WTC11 (cell line): ENCODE measurements around the gene ADARB2. TPM values are rescaled to one million over a fixed set of nuclear protein-coding genes. Genes with fewer than 3 reads are reported as not detected.
A peak's percentile ranks its signal among the peaks of the same experiment; 100 is the strongest.

Source experiments
- ATAC-seq: fragments of 200-7000 bp; cut with Tn5 transposase; 2 replicates; pipeline ENCODE4 v1.10.0; 2021; ENCODE audit warnings: mild to moderate bottlenecking, moderate library complexity
- CTCF ChIA-PET: fragments of 300-600 bp; sonication (Branson Sonifier 250); formaldehyde crosslinking; loops from one replicate; lab custom pipeline; 2021; ENCODE audit warnings: antibody characterized with exemption; lab: Charles Lee
- POLR2A ChIA-PET: fragments of 350-600 bp; sonication (Branson Sonifier 250); formaldehyde crosslinking; loops from one replicate; lab custom pipeline; 2021; ENCODE audit warnings: antibody characterized with exemption; lab: Charles Lee
- DNase-seq: peaks from one replicate; pipeline ENCODE4 v3.0.0; 2021; ENCODE audit warnings: low spot score
- H3K27ac Mint-ChIP-seq: 2 replicates; pipeline ENCODE4 v1.8.0; 2021; ENCODE audit warnings: mixed read lengths
- H3K27me3 Mint-ChIP-seq: 2 replicates; pipeline ENCODE4 v1.8.0; 2021; ENCODE audit warnings: low read depth, mild to moderate bottlenecking, moderate library complexity, mixed read lengths
- H3K36me3 Mint-ChIP-seq: 2 replicates; pipeline ENCODE4 v1.8.0; 2021; ENCODE audit warnings: mixed read lengths
- H3K4me1 Mint-ChIP-seq: 2 replicates; pipeline ENCODE4 v1.8.0; 2022; ENCODE audit warnings: mixed read lengths
- H3K4me3 Mint-ChIP-seq: 2 replicates; pipeline ENCODE4 v1.8.0; 2021; ENCODE audit warnings: mild to moderate bottlenecking, moderate library complexity, mixed read lengths
- H3K9me3 Mint-ChIP-seq: 2 replicates; pipeline ENCODE4 v1.8.0; 2021; ENCODE audit warnings: mixed read lengths
- CBFB ChIP-seq: sonication (generic); formaldehyde crosslinking; IDR thresholded peaks from 2 replicates; pipeline ENCODE4 v1.8.1; 2022; ENCODE audit warnings: mild to moderate bottlenecking, low read depth, missing genetic modification reagents
- RORB ChIP-seq: fragments of 250-450 bp; sonication (Bioruptor Pico); IDR thresholded peaks from 2 replicates; pipeline ENCODE4 v1.9.0; 2021; ENCODE audit warnings: mild to moderate bottlenecking
- SP1 ChIP-seq: sonication (generic); formaldehyde crosslinking; conservative IDR thresholded peaks from 2 replicates; pipeline ENCODE4 v1.8.1; 2022; ENCODE audit warnings: missing genetic modification reagents
- TEAD1 ChIP-seq: sonication (generic); formaldehyde crosslinking; IDR thresholded peaks from 2 replicates; pipeline ENCODE4 v1.8.0; 2022; ENCODE audit warnings: mild to moderate bottlenecking, missing genetic modification reagents
- ZNF121 ChIP-seq: sonication (generic); formaldehyde crosslinking; IDR thresholded peaks from 2 replicates; pipeline ENCODE4 v1.8.0; 2023; ENCODE audit warnings: missing genetic modification reagents
- ZNF219 ChIP-seq: sonication (generic); formaldehyde crosslinking; IDR thresholded peaks from 2 replicates; pipeline ENCODE4 v1.8.0; 2023; ENCODE audit warnings: missing genetic modification reagents, mild to moderate bottlenecking, borderline replicate concordance
- ZNF263 ChIP-seq: sonication (generic); formaldehyde crosslinking; IDR thresholded peaks from 2 replicates; pipeline ENCODE4 v1.8.1; 2022; ENCODE audit warnings: low read depth, mild to moderate bottlenecking, moderate library complexity, missing genetic modification reagents
- ZNF423 ChIP-seq: fragments of 250-450 bp; sonication (Bioruptor Pico); IDR thresholded peaks from 2 replicates; pipeline ENCODE4 v2.1.2; 2022; ENCODE audit warnings: mild to moderate bottlenecking, moderate library complexity
- total RNA-seq: library from RNA; stranded (reverse); gene quantifications from 3 replicates; pipeline ENCODE4 v1.2.3, GENCODE V29; 2021
- TF ChIP-seq, protein P1 (sequence below): sonication (generic); formaldehyde crosslinking; IDR thresholded peaks from 2 replicates; pipeline ENCODE4 v1.8.0; 2022; ENCODE audit warnings: mild to moderate bottlenecking, missing genetic modification reagents
- TF ChIP-seq, protein P2 (sequence below): fragments of 250-450 bp; sonication (Bioruptor Pico); IDR thresholded peaks from 2 replicates; pipeline ENCODE4 v1.9.0; 2021; ENCODE audit warnings: mild to moderate bottlenecking
- TF ChIP-seq, protein P3 (sequence below): sonication (generic); formaldehyde crosslinking; IDR thresholded peaks from 2 replicates; pipeline ENCODE4 v1.8.0; 2023; ENCODE audit warnings: missing genetic modification reagents
- TF ChIP-seq, protein P4 (sequence below): fragments of 200-600 bp; IDR thresholded peaks from 2 replicates; pipeline ENCODE4 v1.8.0; 2022; ENCODE audit warnings: antibody characterized with exemption
- TF ChIP-seq, protein P5 (sequence below): sonication (generic); formaldehyde crosslinking; IDR thresholded peaks from 2 replicates; pipeline ENCODE4 v1.8.1; 2023; ENCODE audit warnings: mild to moderate bottlenecking, missing genetic modification reagents
- TF ChIP-seq, protein P6 (sequence below): sonication (generic); formaldehyde crosslinking; IDR thresholded peaks from 2 replicates; pipeline ENCODE4 v1.8.1; 2022; ENCODE audit warnings: low read depth, missing genetic modification reagents, borderline replicate concordance
- TF ChIP-seq, protein P7 (sequence below): sonication (generic); formaldehyde crosslinking; IDR thresholded peaks from 2 replicates; pipeline ENCODE4 v1.8.0; 2022; ENCODE audit warnings: missing genetic modification reagents
- TF ChIP-seq, protein P8 (sequence below): sonication (generic); formaldehyde crosslinking; IDR thresholded peaks from 2 replicates; pipeline ENCODE4 v1.8.0; 2023; ENCODE audit warnings: mild to moderate bottlenecking, missing genetic modification reagents

ADARB2 gene
- total RNA-seq, 1 experiment from 2014 or later, result 3.7 TPM

DNA sequence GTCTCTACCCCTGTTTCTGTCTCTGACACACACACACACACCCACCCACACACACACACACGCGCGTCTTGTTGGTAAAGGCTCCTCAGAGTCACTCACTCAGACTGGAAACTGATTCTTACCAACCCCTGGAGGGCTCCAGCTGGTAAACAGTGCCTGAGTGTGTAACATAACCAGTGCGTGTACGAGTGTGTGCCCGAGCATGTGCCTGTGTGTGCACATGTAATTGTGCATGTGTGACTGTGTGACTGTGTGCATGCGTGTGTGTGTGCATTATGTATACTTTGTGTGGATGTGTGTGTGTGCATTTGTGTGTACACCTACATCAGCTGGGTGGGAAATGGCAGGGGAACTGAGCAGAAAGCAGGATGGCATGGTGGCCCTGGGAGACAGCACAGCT is 364.0 kb downstream of the ADARB2 start (continued):
- TF ChIP-seq, protein P1, sequence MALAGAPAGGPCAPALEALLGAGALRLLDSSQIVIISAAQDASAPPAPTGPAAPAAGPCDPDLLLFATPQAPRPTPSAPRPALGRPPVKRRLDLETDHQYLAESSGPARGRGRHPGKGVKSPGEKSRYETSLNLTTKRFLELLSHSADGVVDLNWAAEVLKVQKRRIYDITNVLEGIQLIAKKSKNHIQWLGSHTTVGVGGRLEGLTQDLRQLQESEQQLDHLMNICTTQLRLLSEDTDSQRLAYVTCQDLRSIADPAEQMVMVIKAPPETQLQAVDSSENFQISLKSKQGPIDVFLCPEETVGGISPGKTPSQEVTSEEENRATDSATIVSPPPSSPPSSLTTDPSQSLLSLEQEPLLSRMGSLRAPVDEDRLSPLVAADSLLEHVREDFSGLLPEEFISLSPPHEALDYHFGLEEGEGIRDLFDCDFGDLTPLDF, result no peak
- TF ChIP-seq, protein P2, sequence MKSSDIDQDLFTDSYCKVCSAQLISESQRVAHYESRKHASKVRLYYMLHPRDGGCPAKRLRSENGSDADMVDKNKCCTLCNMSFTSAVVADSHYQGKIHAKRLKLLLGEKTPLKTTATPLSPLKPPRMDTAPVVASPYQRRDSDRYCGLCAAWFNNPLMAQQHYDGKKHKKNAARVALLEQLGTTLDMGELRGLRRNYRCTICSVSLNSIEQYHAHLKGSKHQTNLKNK (CRISPR knock-in tag), result no peak
- no peak for TF ChIP-seq ZNF121 (CRISPR knock-in tag)
- no peak for TF ChIP-seq CBFB (CRISPR knock-in tag)
- TF ChIP-seq, protein P3, sequence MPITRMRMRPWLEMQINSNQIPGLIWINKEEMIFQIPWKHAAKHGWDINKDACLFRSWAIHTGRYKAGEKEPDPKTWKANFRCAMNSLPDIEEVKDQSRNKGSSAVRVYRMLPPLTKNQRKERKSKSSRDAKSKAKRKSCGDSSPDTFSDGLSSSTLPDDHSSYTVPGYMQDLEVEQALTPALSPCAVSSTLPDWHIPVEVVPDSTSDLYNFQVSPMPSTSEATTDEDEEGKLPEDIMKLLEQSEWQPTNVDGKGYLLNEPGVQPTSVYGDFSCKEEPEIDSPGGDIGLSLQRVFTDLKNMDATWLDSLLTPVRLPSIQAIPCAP, result no peak
- TF ChIP-seq ZNF423 (CRISPR knock-in tag), result no peak
- TF ChIP-seq TEAD1 (CRISPR knock-in tag), result no peak
- TF ChIP-seq ZNF263, result no peak
- TF ChIP-seq, protein P4, sequence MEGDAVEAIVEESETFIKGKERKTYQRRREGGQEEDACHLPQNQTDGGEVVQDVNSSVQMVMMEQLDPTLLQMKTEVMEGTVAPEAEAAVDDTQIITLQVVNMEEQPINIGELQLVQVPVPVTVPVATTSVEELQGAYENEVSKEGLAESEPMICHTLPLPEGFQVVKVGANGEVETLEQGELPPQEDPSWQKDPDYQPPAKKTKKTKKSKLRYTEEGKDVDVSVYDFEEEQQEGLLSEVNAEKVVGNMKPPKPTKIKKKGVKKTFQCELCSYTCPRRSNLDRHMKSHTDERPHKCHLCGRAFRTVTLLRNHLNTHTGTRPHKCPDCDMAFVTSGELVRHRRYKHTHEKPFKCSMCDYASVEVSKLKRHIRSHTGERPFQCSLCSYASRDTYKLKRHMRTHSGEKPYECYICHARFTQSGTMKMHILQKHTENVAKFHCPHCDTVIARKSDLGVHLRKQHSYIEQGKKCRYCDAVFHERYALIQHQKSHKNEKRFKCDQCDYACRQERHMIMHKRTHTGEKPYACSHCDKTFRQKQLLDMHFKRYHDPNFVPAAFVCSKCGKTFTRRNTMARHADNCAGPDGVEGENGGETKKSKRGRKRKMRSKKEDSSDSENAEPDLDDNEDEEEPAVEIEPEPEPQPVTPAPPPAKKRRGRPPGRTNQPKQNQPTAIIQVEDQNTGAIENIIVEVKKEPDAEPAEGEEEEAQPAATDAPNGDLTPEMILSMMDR, result no peak

DNA sequence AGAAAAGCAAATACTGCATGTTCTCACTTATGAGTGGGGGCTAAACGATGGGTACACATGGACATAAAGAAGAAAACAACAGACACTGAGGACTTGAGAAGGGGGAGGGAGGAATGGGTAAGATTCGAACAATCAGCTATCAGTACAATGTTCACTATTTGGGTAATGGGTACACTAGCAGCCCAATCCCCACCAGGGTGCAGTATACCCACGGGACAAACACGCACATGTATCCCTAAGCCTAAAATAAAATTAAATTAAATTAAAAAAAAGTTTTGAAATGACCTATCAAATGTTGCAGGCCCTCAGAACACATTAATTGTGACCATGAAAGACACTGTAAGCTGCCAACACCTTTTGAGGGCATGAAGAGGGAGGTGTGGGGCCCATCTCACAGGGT is 365.1 kb downstream of the ADARB2 start:
- no peak for ATAC-seq
- H3K36me3 Mint-ChIP-seq, result no peaks in the 10 kb centered on the region
- no peak for DNase-seq
- peaks cover 5% of the 10 kb centered on the region for H3K9me3 Mint-ChIP-seq
- no peaks in the 10 kb centered on the region for H3K27me3 Mint-ChIP-seq
- peaks cover 19% of the 10 kb centered on the region for H3K4me1 Mint-ChIP-seq
- no peak overlapping the region for H3K4me3 Mint-ChIP-seq
- TF ChIP-seq, protein P5, sequence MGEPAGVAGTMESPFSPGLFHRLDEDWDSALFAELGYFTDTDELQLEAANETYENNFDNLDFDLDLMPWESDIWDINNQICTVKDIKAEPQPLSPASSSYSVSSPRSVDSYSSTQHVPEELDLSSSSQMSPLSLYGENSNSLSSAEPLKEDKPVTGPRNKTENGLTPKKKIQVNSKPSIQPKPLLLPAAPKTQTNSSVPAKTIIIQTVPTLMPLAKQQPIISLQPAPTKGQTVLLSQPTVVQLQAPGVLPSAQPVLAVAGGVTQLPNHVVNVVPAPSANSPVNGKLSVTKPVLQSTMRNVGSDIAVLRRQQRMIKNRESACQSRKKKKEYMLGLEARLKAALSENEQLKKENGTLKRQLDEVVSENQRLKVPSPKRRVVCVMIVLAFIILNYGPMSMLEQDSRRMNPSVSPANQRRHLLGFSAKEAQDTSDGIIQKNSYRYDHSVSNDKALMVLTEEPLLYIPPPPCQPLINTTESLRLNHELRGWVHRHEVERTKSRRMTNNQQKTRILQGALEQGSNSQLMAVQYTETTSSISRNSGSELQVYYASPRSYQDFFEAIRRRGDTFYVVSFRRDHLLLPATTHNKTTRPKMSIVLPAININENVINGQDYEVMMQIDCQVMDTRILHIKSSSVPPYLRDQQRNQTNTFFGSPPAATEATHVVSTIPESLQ (CRISPR knock-in tag), result no peak
- TF ChIP-seq, protein P4, result peak; percentile 33
- TF ChIP-seq, all 79 proteins: peak for 1
- no peak overlapping the region for H3K27ac Mint-ChIP-seq
- ChIA-PET CTCF (interaction anchor here (0.6 to 1.0 kb wide), 5 partner anchors 40 to 341 kb away, joined by 3 to 4 read pairs (median 3); no protein-coding TSS in a partner anchor), POLR2A (no interaction called here)

DNA sequence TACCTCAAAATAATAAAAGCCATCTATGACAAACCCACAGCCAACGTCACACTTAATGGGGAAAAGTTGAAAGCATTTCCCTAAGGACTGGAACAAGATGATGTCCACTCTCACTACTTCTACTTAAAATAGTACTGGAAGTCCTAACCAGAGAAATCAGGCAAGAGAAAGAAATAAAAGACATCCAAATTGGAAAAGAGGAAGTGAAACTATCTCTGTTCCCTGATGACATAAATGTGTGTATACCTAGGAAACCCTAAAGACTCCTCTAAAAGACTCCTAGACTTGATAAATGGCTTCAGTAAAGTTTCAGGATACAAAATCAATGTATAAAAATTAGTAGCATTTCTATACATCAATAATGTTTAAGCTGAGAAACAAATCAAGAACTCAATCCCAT is 367.0 kb downstream of the ADARB2 start:
- no peak for ATAC-seq
- POLR2A ChIA-PET, result no interaction called here
- Mint-ChIP-seq H3K36me3 (no peaks in the 10 kb centered on the region), H3K9me3 (no peaks in the 10 kb centered on the region), H3K4me3 (no peak overlapping the region), H3K27ac (no peak overlapping the region), H3K27me3 (no peaks in the 10 kb centered on the region), H3K4me1 (peaks cover 19% of the 10 kb centered on the region)
- DNase-seq, result no peak
- CTCF ChIA-PET, result interaction anchor here (0.7 to 3.1 kb wide), 12 partner anchors 10 to 296 kb away, joined by 3 to 58 read pairs (median 14); no protein-coding TSS in a partner anchor
- TF ChIP-seq, protein P6, sequence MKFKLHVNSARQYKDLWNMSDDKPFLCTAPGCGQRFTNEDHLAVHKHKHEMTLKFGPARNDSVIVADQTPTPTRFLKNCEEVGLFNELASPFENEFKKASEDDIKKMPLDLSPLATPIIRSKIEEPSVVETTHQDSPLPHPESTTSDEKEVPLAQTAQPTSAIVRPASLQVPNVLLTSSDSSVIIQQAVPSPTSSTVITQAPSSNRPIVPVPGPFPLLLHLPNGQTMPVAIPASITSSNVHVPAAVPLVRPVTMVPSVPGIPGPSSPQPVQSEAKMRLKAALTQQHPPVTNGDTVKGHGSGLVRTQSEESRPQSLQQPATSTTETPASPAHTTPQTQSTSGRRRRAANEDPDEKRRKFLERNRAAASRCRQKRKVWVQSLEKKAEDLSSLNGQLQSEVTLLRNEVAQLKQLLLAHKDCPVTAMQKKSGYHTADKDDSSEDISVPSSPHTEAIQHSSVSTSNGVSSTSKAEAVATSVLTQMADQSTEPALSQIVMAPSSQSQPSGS (CRISPR knock-in tag), result no peak
- TF ChIP-seq TEAD1 (CRISPR knock-in tag), result no peak
- no peak for TF ChIP-seq SP1 (CRISPR knock-in tag)
- no peak for TF ChIP-seq ZNF263
- TF ChIP-seq, protein P7, sequence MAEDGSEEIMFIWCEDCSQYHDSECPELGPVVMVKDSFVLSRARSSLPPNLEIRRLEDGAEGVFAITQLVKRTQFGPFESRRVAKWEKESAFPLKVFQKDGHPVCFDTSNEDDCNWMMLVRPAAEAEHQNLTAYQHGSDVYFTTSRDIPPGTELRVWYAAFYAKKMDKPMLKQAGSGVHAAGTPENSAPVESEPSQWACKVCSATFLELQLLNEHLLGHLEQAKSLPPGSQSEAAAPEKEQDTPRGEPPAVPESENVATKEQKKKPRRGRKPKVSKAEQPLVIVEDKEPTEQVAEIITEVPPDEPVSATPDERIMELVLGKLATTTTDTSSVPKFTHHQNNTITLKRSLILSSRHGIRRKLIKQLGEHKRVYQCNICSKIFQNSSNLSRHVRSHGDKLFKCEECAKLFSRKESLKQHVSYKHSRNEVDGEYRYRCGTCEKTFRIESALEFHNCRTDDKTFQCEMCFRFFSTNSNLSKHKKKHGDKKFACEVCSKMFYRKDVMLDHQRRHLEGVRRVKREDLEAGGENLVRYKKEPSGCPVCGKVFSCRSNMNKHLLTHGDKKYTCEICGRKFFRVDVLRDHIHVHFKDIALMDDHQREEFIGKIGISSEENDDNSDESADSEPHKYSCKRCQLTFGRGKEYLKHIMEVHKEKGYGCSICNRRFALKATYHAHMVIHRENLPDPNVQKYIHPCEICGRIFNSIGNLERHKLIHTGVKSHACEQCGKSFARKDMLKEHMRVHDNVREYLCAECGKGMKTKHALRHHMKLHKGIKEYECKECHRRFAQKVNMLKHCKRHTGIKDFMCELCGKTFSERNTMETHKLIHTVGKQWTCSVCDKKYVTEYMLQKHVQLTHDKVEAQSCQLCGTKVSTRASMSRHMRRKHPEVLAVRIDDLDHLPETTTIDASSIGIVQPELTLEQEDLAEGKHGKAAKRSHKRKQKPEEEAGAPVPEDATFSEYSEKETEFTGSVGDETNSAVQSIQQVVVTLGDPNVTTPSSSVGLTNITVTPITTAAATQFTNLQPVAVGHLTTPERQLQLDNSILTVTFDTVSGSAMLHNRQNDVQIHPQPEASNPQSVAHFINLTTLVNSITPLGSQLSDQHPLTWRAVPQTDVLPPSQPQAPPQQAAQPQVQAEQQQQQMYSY, result no peak
- no peak for TF ChIP-seq RORB (CRISPR knock-in tag)
- TF ChIP-seq ZNF219, result no peak
- TF ChIP-seq, protein P8, sequence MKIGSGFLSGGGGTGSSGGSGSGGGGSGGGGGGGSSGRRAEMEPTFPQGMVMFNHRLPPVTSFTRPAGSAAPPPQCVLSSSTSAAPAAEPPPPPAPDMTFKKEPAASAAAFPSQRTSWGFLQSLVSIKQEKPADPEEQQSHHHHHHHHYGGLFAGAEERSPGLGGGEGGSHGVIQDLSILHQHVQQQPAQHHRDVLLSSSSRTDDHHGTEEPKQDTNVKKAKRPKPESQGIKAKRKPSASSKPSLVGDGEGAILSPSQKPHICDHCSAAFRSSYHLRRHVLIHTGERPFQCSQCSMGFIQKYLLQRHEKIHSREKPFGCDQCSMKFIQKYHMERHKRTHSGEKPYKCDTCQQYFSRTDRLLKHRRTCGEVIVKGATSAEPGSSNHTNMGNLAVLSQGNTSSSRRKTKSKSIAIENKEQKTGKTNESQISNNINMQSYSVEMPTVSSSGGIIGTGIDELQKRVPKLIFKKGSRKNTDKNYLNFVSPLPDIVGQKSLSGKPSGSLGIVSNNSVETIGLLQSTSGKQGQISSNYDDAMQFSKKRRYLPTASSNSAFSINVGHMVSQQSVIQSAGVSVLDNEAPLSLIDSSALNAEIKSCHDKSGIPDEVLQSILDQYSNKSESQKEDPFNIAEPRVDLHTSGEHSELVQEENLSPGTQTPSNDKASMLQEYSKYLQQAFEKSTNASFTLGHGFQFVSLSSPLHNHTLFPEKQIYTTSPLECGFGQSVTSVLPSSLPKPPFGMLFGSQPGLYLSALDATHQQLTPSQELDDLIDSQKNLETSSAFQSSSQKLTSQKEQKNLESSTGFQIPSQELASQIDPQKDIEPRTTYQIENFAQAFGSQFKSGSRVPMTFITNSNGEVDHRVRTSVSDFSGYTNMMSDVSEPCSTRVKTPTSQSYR, result no peak
